ENCODE results near the gene CHRNB2. TPM values are rescaled to one million over a fixed set of nuclear protein-coding genes. Genes with fewer than 3 reads are reported as not detected.

The CHRNB2 gene
- total RNA-seq, 4 donors from 2014 or later: not detected

GRCh38 chr1:154571964-154572288 is 4.3 kb downstream of the CHRNB2 start:
- no peaks in the 10 kb centered on the region for H3K36me3 ChIP-seq
- no peak for TF ChIP-seq CTCF (IDR thresholded peaks at IDR 0.05 in 4 of 5, conservative IDR thresholded peaks at IDR 0.05 in 1 of 5)
- no peak for TF ChIP-seq POLR2A (IDR thresholded peaks at IDR 0.05)
- DNase-seq (no peak), ATAC-seq (no peak)
- in situ Hi-C loops (cut with MboI; ENCODE audit: low sequenced_read_pairs in 4 of 4): loop anchor here in 2 of 4 donors (10.0 to 25.0 kb wide), 2 partner anchors 190 to 313 kb away; no protein-coding TSS in a partner anchor
- H3K27ac ChIP-seq: no peak overlapping the region
- no peak overlapping the region for H3K4me3 ChIP-seq
- peaks cover 4% of the 10 kb centered on the region in 2 donors for H3K4me1 ChIP-seq
- H3K9me3 ChIP-seq: no peaks in the 10 kb centered on the region
- H3K27me3 ChIP-seq: no peaks in the 10 kb centered on the region
- intact Hi-C loops (cut with DNase I; ENCODE audit: low total_unique reads): no loop called here

- intact Hi-C loops (cut with DNase I; ENCODE audit: low total_unique reads): no loop called here
Measured at GRCh38 chr1:154572468-154573167, 5.0 kb downstream of the CHRNB2 start.

GRCh38 chr1:154573168-154573510 is 5.6 kb downstream of the CHRNB2 start:
- ATAC-seq (no peak), DNase-seq (no peak)
- Histone ChIP-seq H3K27ac (no peak overlapping the region), H3K9me3 (no peaks in the 10 kb centered on the region), H3K4me1 (peaks cover under 1 to 1% of the 10 kb centered on the region in 2 donors), H3K36me3 (no peaks in the 10 kb centered on the region), H3K4me3 (no peak overlapping the region), H3K27me3 (no peaks in the 10 kb centered on the region)
- no peak for TF ChIP-seq CTCF (IDR thresholded peaks at IDR 0.05 in 4 of 5, conservative IDR thresholded peaks at IDR 0.05 in 1 of 5)
- no peak for TF ChIP-seq POLR2A (IDR thresholded peaks at IDR 0.05)
- in situ Hi-C loops (cut with MboI; ENCODE audit: low sequenced_read_pairs in 4 of 4): loop anchor here in 2 of 4 donors (10.0 to 25.0 kb wide), 2 partner anchors 189 to 312 kb away; no protein-coding TSS in a partner anchor
- intact Hi-C loops (cut with DNase I; ENCODE audit: low total_unique reads): no loop called here

More at GRCh38 chr1:154572468-154573167, 5.0 kb downstream of the CHRNB2 start:
- in situ Hi-C loops (cut with MboI; ENCODE audit: low sequenced_read_pairs in 4 of 4): loop anchor here in 2 of 4 donors (10.0 to 25.0 kb wide), 2 partner anchors 190 to 312 kb away; no protein-coding TSS in a partner anchor
- no peak overlapping the region for H3K27ac ChIP-seq
- no peaks in the 10 kb centered on the region for H3K27me3 ChIP-seq
- ATAC-seq (no peak), DNase-seq (no peak)
- no peaks in the 10 kb centered on the region for H3K9me3 ChIP-seq
- no peak overlapping the region for H3K4me3 ChIP-seq
- H3K36me3 ChIP-seq: no peaks in the 10 kb centered on the region
- H3K4me1 ChIP-seq: peaks cover 4% of the 10 kb centered on the region in 2 donors
- TF ChIP-seq CTCF (IDR thresholded peaks at IDR 0.05 in 4 of 5, conservative IDR thresholded peaks at IDR 0.05 in 1 of 5) (no peak), POLR2A (IDR thresholded peaks at IDR 0.05) (no peak)

- Histone ChIP-seq H3K4me3 (no peak overlapping the region), H3K27ac (no peak overlapping the region), H3K36me3 (peaks cover 0 to 9% of the 10 kb centered on the region in 2 donors), H3K9me3 (no peaks in the 10 kb centered on the region), H3K4me1 (no peaks in the 10 kb centered on the region), H3K27me3 (no peaks in the 10 kb centered on the region)
- intact Hi-C loops (cut with DNase I; ENCODE audit: low total_unique reads) (no loop called here), in situ Hi-C loops (cut with MboI; ENCODE audit: low sequenced_read_pairs in 4 of 4) (loop anchor here in 2 of 4 donors (10.0 to 25.0 kb wide), 2 partner anchors 188 to 310 kb away; no protein-coding TSS in a partner anchor)
- DNase-seq (no peak), ATAC-seq (no peak)
- TF ChIP-seq CTCF (IDR thresholded peaks at IDR 0.05 in 4 of 5, conservative IDR thresholded peaks at IDR 0.05 in 1 of 5): no peak
- no peak for TF ChIP-seq POLR2A (IDR thresholded peaks at IDR 0.05)
Measured at GRCh38 chr1:154574716-154575115, 7.1 kb downstream of the CHRNB2 start.

Data from gastrocnemius medialis (tissue), 4 donors.